Activated CD4-positive, alpha-beta T cell treated with anti-CD3 and anti-CD28 coated beads for 36 hours (primary cell): ENCODE measurements around the gene TNFRSF19. TPM values are rescaled to one million over a fixed set of nuclear protein-coding genes. Genes with fewer than 3 reads are reported as not detected.

Experiments used
- ATAC-seq: fragments of 200-7000 bp; cut with Tn5 transposase; one replicate; pipeline ENCODE4 v1.10.0; 2021; ENCODE audit warnings: mild to moderate bottlenecking, moderate library complexity
- CTCF ChIA-PET: fragments of 350-600 bp; sonication (Branson Sonifier 250); formaldehyde crosslinking; loops from one replicate; lab custom pipeline; 2021; ENCODE audit warnings: antibody characterized with exemption; lab: Charles Lee
- POLR2A ChIA-PET: fragments of 350-600 bp; sonication (Branson Sonifier 250); formaldehyde crosslinking; loops from one replicate; lab custom pipeline; 2021; ENCODE audit warnings: antibody characterized with exemption, inconsistent platforms; lab: Charles Lee
- DNase-seq: peaks from one replicate; pipeline ENCODE4 v3.0.0-alpha.2; 2020
- H3K27ac Mint-ChIP-seq: one replicate; pipeline ENCODE4 v1.8.0; 2021; ENCODE audit warnings: mixed read lengths
- H3K27me3 Mint-ChIP-seq: one replicate; pipeline ENCODE4 v1.8.0; 2021; ENCODE audit warnings: mixed read lengths
- H3K36me3 Mint-ChIP-seq: one replicate; pipeline ENCODE4 v1.8.0; 2021; ENCODE audit warnings: low read depth, mixed read lengths
- H3K4me1 Mint-ChIP-seq: one replicate; pipeline ENCODE4 v1.8.0; 2021; ENCODE audit warnings: mixed read lengths
- H3K4me3 Mint-ChIP-seq: one replicate; pipeline ENCODE4 v1.8.0; 2021; ENCODE audit warnings: mild to moderate bottlenecking, moderate library complexity, mixed read lengths
- H3K9me3 Mint-ChIP-seq: one replicate; pipeline ENCODE4 v1.8.0; 2021; ENCODE audit warnings: low read depth, mixed read lengths
- intact Hi-C, 2 experiments: fragments of 100-400 bp; cut with DNase I in 1 of 2; cut with micrococcal nuclease in 1 of 2; formaldehyde crosslinking; loops; one replicate each; pipeline versions ENCODE4 v1.14.2 to v1.15.1; 2022 to 2024; cut with DNase I, micrococcal nuclease
- total RNA-seq, 2 experiments: library from RNA; stranded (reverse); gene quantifications; one replicate each; pipeline ENCODE4 v1.2.3, GENCODE V29; 2021

The TNFRSF19 gene
- total RNA-seq, 2 experiments from 2014 or later = not detected

DNA sequence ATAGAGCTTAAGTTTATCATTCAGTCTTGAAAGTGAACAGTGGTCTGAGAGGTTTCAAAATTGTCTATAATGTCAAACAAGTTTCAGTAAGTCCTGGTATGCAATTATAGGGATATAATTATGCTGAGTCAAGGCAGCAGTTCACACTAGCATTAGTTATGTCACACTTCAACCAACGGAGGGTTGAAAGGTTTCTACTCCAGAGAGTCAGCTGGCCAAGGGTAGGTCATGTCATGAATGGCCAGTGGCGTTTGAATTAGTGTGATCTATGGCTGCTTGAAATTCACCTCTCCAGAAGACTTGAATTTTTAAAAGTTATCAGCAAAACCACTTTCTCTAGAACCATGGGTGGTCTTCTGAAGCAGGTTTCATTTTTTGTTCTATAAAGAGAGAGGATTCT lies 108.6 kb downstream of the TNFRSF19 start:
- CTCF ChIA-PET = interaction anchor here (0.6 to 0.7 kb wide), 2 partner anchors 9 to 166 kb away, joined by 3 read pairs; no protein-coding TSS in a partner anchor
- Mint-ChIP-seq H3K36me3 (no peaks in the 10 kb centered on the region), H3K9me3 (peaks cover 2% of the 10 kb centered on the region), H3K4me1 (peaks cover 21% of the 10 kb centered on the region), H3K27ac (no peak overlapping the region), H3K4me3 (no peak overlapping the region), H3K27me3 (peaks cover 8% of the 10 kb centered on the region)
- intact Hi-C loops = loop anchor here in 1 of 2 experiments (5.0 kb wide), 1 partner anchor 301 kb away; no protein-coding TSS in a partner anchor
- POLR2A ChIA-PET = no interaction called here
- ATAC-seq (no peak), DNase-seq (no peak)

GRCh38 chr13:23679220-23679619 lies 109.0 kb downstream of the TNFRSF19 start:
- peak; percentile 93 for ATAC-seq
- CTCF ChIA-PET = interaction anchor here (0.6 to 0.7 kb wide), 2 partner anchors 9 to 166 kb away, joined by 3 read pairs; no protein-coding TSS in a partner anchor
- intact Hi-C loops = loop anchor here in 1 of 2 experiments (5.0 kb wide), 1 partner anchor 302 kb away; no protein-coding TSS in a partner anchor
- Mint-ChIP-seq H3K36me3 (no peaks in the 10 kb centered on the region), H3K9me3 (peaks cover 4% of the 10 kb centered on the region), H3K27ac (no peak overlapping the region), H3K27me3 (peaks cover 8% of the 10 kb centered on the region), H3K4me1 (peaks cover 21% of the 10 kb centered on the region), H3K4me3 (no peak overlapping the region)
- peak; percentile 51 for DNase-seq
- POLR2A ChIA-PET = interaction anchor here (0.5 kb wide), 1 partner anchor 418 kb away, joined by 3 read pairs; no protein-coding TSS in a partner anchor

GRCh38 chr13:23680845-23681669 lies 110.8 kb downstream of the TNFRSF19 start:
- Mint-ChIP-seq H3K9me3 (peaks cover 14% of the 10 kb centered on the region), H3K4me1 (peaks cover 11% of the 10 kb centered on the region), H3K27me3 (peaks cover 6% of the 10 kb centered on the region), H3K27ac (no peak overlapping the region), H3K36me3 (no peaks in the 10 kb centered on the region), H3K4me3 (no peak overlapping the region)
- DNase-seq (no peak), ATAC-seq (no peak)
- intact Hi-C loops = no loop called here
- POLR2A ChIA-PET = no interaction called here
- CTCF ChIA-PET = interaction anchor here (0.9 to 1.6 kb wide), 2 partner anchors 9 to 17 kb away, joined by 3 to 4 read pairs; no protein-coding TSS in a partner anchor

DNA sequence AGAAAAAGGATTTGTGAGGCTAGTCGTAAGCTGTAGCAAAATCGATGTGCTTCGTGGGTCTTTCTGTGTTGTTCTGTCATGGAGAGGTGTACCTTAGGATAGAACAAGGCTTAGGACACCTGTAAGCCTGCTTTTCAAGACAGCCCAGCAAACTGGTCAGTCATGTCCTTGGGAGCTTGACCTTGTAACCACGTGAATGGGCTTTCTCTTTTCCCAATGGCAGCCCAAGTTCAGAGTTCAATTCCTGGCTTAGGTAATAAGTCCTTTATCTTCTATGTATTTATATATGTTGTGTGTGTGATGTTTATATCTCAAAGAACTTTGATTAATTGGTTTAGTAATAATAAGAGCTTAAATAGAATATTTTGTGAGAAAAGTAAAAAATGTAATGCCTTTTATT lies 112.9 kb downstream of the TNFRSF19 start:
- CTCF ChIA-PET = interaction anchor here (1.0 kb wide), 1 partner anchor 26 kb away, joined by 3 read pairs; no protein-coding TSS in a partner anchor
- POLR2A ChIA-PET = no interaction called here
- Mint-ChIP-seq H3K4me3 (no peak overlapping the region), H3K9me3 (peaks cover 16% of the 10 kb centered on the region), H3K27me3 (peaks cover 3% of the 10 kb centered on the region), H3K27ac (no peak overlapping the region), H3K4me1 (peaks cover 11% of the 10 kb centered on the region), H3K36me3 (no peaks in the 10 kb centered on the region)
- intact Hi-C loops = no loop called here
- DNase-seq (no peak), ATAC-seq (no peak)

- peaks cover under 1% of the 10 kb centered on the region for H3K4me1 Mint-ChIP-seq
- intact Hi-C loops = no loop called here
- H3K9me3 Mint-ChIP-seq = peaks cover 16% of the 10 kb centered on the region
- H3K27me3 Mint-ChIP-seq = peaks cover 3% of the 10 kb centered on the region
- ATAC-seq (no peak), DNase-seq (no peak)
- no peaks in the 10 kb centered on the region for H3K36me3 Mint-ChIP-seq
- no peak overlapping the region for H3K4me3 Mint-ChIP-seq
- POLR2A ChIA-PET = no interaction called here
- CTCF ChIA-PET = interaction anchor here (1.0 to 1.1 kb wide), 2 partner anchors 16 to 80 kb away, joined by 3 to 4 read pairs; no protein-coding TSS in a partner anchor
- H3K27ac Mint-ChIP-seq = no peak overlapping the region
Observed at GRCh38 chr13:23684647-23685046, 114.4 kb downstream of the TNFRSF19 start.

GRCh38 chr13:23685416-23685815 lies 115.2 kb downstream of the TNFRSF19 start:
- Mint-ChIP-seq H3K27ac (no peak overlapping the region), H3K4me1 (no peaks in the 10 kb centered on the region), H3K4me3 (no peak overlapping the region), H3K36me3 (no peaks in the 10 kb centered on the region), H3K9me3 (peaks cover 16% of the 10 kb centered on the region), H3K27me3 (peaks cover 3% of the 10 kb centered on the region)
- POLR2A ChIA-PET = no interaction called here
- ATAC-seq (no peak), DNase-seq (no peak)
- intact Hi-C loops = no loop called here
- CTCF ChIA-PET = interaction anchor here (1.1 kb wide), 1 partner anchor 79 kb away, joined by 3 read pairs; no protein-coding TSS in a partner anchor

- Mint-ChIP-seq H3K36me3 (no peaks in the 10 kb centered on the region), H3K4me3 (no peak overlapping the region), H3K27ac (no peak overlapping the region), H3K27me3 (no peaks in the 10 kb centered on the region), H3K9me3 (peaks cover 16% of the 10 kb centered on the region), H3K4me1 (no peaks in the 10 kb centered on the region)
- ChIA-PET POLR2A (no interaction called here), CTCF (no interaction called here)
- DNase-seq (no peak), ATAC-seq (no peak)
- intact Hi-C loops = no loop called here
Observed at GRCh38 chr13:23686948-23687347, 116.7 kb downstream of the TNFRSF19 start.

DNA sequence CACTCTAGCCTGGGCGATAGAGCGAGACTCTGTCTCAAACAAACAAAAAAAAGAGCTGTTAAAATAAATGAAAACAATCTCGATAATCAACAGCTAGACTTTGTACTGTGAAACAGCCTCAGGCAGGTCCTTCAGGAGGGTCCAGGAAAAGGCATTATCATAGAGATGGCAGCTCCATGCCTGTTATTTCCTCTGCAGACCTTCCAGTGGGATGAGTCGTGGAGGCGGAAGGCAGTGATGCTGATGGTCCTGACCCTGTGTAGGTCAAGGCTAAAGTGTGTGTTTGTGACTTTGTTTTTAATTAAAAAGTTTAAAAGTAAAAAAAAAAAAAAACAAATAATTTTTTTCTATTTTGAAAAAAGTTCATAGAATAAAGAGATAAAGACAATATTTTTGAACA lies 117.4 kb downstream of the TNFRSF19 start:
- Mint-ChIP-seq H3K4me1 (no peaks in the 10 kb centered on the region), H3K4me3 (no peak overlapping the region), H3K36me3 (no peaks in the 10 kb centered on the region), H3K27ac (no peak overlapping the region), H3K27me3 (no peaks in the 10 kb centered on the region), H3K9me3 (peaks cover 16% of the 10 kb centered on the region)
- ChIA-PET POLR2A (interaction anchor here (0.5 kb wide), 1 partner anchor 1858 kb away, joined by 3 read pairs; no protein-coding TSS in a partner anchor), CTCF (interaction anchor here (0.9 kb wide), 1 partner anchor 202 kb away, joined by 4 read pairs; the partner anchor contains the start of gene MIPEP)
- DNase-seq (no peak), ATAC-seq (no peak)
- intact Hi-C loops = no loop called here

DNA sequence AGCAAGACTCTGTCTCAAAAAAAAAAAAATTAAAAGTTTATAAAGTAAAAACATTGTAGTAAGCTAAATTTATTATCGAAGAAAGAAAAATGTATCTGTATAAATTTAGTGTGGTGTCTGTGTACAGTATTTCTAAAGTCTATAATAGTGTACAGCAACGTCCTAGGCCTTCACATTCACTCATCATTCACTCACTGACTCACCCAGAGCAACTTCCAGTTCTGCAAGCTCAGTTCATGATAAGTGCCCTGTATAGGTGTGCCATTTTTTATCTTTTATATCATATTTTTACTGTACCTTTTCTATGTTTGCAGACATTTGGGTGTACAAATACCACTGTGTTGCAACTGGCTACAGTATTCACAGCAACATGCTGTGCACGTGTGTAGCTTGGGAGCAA lies 118.1 kb downstream of the TNFRSF19 start:
- intact Hi-C loops = no loop called here
- Mint-ChIP-seq H3K27ac (no peak overlapping the region), H3K4me1 (no peaks in the 10 kb centered on the region), H3K4me3 (no peak overlapping the region), H3K9me3 (peaks cover 16% of the 10 kb centered on the region), H3K36me3 (no peaks in the 10 kb centered on the region), H3K27me3 (no peaks in the 10 kb centered on the region)
- ChIA-PET CTCF (interaction anchor here (0.9 kb wide), 1 partner anchor 201 kb away, joined by 4 read pairs; the partner anchor contains the start of gene MIPEP), POLR2A (interaction anchor here (0.6 kb wide), 1 partner anchor 1339 kb away, joined by 3 read pairs; no protein-coding TSS in a partner anchor)
- ATAC-seq = no peak
- DNase-seq = no peak

DNA sequence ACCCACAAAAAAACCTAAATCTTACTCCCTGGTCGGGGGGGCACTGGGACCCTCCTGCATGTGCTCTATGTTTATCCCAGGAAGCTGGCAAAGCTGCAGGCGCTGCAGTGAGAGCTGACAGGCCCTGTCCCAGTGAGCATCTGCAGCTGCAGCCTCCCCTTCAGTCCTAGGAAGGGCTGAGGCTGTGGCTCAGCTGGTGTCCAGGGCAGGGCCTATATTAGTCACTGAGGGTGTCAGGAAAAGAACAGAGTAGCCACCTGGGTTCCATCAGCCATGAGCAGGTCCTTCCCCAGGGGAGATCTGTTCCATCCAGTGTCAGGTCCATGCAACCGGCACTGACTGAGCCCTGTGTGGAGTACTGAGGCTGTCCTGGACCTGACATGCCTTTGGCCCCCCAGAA lies 120.5 kb downstream of the TNFRSF19 start:
- Mint-ChIP-seq H3K4me1 (peaks cover 2% of the 10 kb centered on the region), H3K36me3 (no peaks in the 10 kb centered on the region), H3K27ac (no peak overlapping the region), H3K9me3 (peaks cover 3% of the 10 kb centered on the region), H3K27me3 (no peaks in the 10 kb centered on the region), H3K4me3 (no peak overlapping the region)
- ChIA-PET POLR2A (no interaction called here), CTCF (interaction anchor here (0.7 to 1.1 kb wide), 2 partner anchors 10 to 178 kb away, joined by 3 to 4 read pairs; no protein-coding TSS in a partner anchor)
- ATAC-seq (no peak), DNase-seq (no peak)
- intact Hi-C loops = no loop called here

DNA sequence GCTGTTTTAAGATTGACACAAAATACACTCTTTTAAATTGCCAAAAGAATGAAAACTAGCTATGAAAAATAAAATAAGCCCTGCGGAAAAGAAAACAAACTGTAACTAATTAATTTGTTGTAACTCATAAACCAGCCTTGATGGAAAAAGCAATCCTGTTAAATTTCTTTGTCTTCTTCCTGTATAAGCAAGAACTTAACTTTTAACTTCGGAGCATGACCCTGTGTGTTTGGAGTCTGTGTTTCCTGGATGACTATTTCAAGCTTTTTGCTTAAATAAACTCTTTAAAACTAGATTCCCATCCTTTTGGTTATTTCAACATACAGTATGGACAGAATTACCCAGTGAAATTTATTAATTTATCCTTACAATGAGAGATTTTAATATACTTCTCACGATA lies 122.6 kb downstream of the TNFRSF19 start:
- H3K27me3 Mint-ChIP-seq = no peaks in the 10 kb centered on the region
- no peaks in the 10 kb centered on the region for H3K36me3 Mint-ChIP-seq
- H3K4me1 Mint-ChIP-seq = peaks cover 12% of the 10 kb centered on the region
- intact Hi-C loops = no loop called here
- DNase-seq = no peak
- no peaks in the 10 kb centered on the region for H3K9me3 Mint-ChIP-seq
- H3K27ac Mint-ChIP-seq = no peak overlapping the region
- no peak for ATAC-seq
- POLR2A ChIA-PET = no interaction called here
- CTCF ChIA-PET = no interaction called here
- H3K4me3 Mint-ChIP-seq = no peak overlapping the region
